CD4-positive, alpha-beta T cell (primary cell): ENCODE data around the gene BLOC1S5. TPM values are rescaled to one million over a fixed set of nuclear protein-coding genes. Genes with fewer than 3 reads are reported as not detected.

Experiments
- ATAC-seq: fragments of 200-7000 bp; cut with Tn5 transposase; one replicate; pipeline ENCODE4 v1.10.0; 2022; ENCODE audit warnings: mild to moderate bottlenecking; ENCODE audit not compliant: poor library complexity
- CTCF ChIA-PET: fragments of 350-600 bp; sonication (Branson Sonifier 250); formaldehyde crosslinking; loops from one replicate; lab custom pipeline; 2021; ENCODE audit warnings: antibody characterized with exemption, inconsistent platforms; lab: Charles Lee
- POLR2A ChIA-PET: fragments of 350-600 bp; sonication (Branson Sonifier 250); formaldehyde crosslinking; loops from one replicate; lab custom pipeline; 2021; ENCODE audit warnings: antibody characterized with exemption, inconsistent platforms; lab: Charles Lee
- DNase-seq, 14 experiments: peaks; one replicate each; pipeline ENCODE4 v3.0.0-alpha.2; 2013 to 2020; ENCODE audit warnings: mixed read lengths in 2 of 14
- H3K27ac ChIP-seq, 2 donors: one replicate each; pipeline versions ENCODE4 v1.5.1 to v1.7.0; 2013; ENCODE audit warnings: low read length in 2 of 2, low read depth in 1 of 2, mild to moderate bottlenecking in 1 of 2
- H3K27me3 ChIP-seq, 2 experiments: 1 replicate in 1 of 2; 2 replicates in 1 of 2; pipeline versions ENCODE4 v1.6.1 to v1.7.0; 2013; ENCODE audit warnings: low read length in 2 of 2, control low read depth in 1 of 2, mild to moderate bottlenecking in 1 of 2, moderate library complexity in 1 of 2; ENCODE audit not compliant: insufficient read depth in 2 of 2, control insufficient read depth in 1 of 2
- H3K36me3 ChIP-seq: one replicate; pipeline ENCODE4 v1.6.1; 2013; ENCODE audit warnings: low read length, control low read depth; ENCODE audit not compliant: insufficient read depth
- H3K4me1 ChIP-seq: one replicate; pipeline ENCODE4 v1.6.1; 2013; ENCODE audit warnings: low read length, control low read depth; ENCODE audit not compliant: insufficient read depth
- H3K4me3 ChIP-seq: one replicate; pipeline ENCODE4 v1.5.1; 2013; ENCODE audit warnings: mild to moderate bottlenecking, low read length, moderate library complexity
- H3K9me3 ChIP-seq, 2 experiments: 1 replicate in 1 of 2; 2 replicates in 1 of 2; pipeline versions ENCODE4 v1.6.1 to v1.7.0; 2013; ENCODE audit warnings: low read length in 2 of 2, mild to moderate bottlenecking in 2 of 2, control low read depth in 1 of 2, moderate library complexity in 1 of 2; ENCODE audit not compliant: control insufficient read depth in 1 of 2, insufficient read depth in 1 of 2
- H3K27ac Mint-ChIP-seq: one replicate; pipeline ENCODE4 v1.8.0; 2020; ENCODE audit warnings: mixed read lengths
- H3K27me3 Mint-ChIP-seq: one replicate; pipeline ENCODE4 v1.8.0; 2021; ENCODE audit warnings: mixed read lengths
- H3K36me3 Mint-ChIP-seq: one replicate; pipeline ENCODE4 v1.8.0; 2021; ENCODE audit warnings: low read depth, mixed read lengths
- H3K4me1 Mint-ChIP-seq: one replicate; pipeline ENCODE4 v1.8.0; 2021; ENCODE audit warnings: low read depth, mixed read lengths
- H3K4me3 Mint-ChIP-seq: one replicate; pipeline ENCODE4 v1.8.0; 2020; ENCODE audit warnings: mild to moderate bottlenecking, mixed read lengths
- H3K9me3 Mint-ChIP-seq: one replicate; pipeline ENCODE4 v1.8.0; 2020; ENCODE audit warnings: mixed read lengths
- CTCF ChIP-seq: fragments of 200-600 bp; IDR thresholded peaks from one replicate; pipeline ENCODE4 v1.8.0; 2022; ENCODE audit warnings: antibody characterized with exemption, mild to moderate bottlenecking
- intact Hi-C, 2 experiments: fragments of 100-400 bp; cut with DNase I in 1 of 2; cut with micrococcal nuclease in 1 of 2; formaldehyde crosslinking; loops; one replicate each; pipeline versions ENCODE4 v1.15.1 to v1.9.0; 2023 to 2025; cut with DNase I, micrococcal nuclease
- total RNA-seq, 174 experiments: library from RNA in 2 of 174; stranded (reverse) in 2 of 174; gene quantifications; one replicate each; pipeline ENCODE4 v1.2.3 and lab custom pipeline; 2021 to 2026

BLOC1S5 gene
- total RNA-seq, 2 experiments from 2014 or later = 5.7 to 7.2 TPM

- TF ChIP-seq CTCF = no peak
- H3K36me3 Mint-ChIP-seq = peaks cover 62% of the 10 kb centered on the region
- H3K36me3 ChIP-seq = peaks cover 14% of the 10 kb centered on the region
- intact Hi-C loops = no loop called here
- no peak overlapping the region for H3K4me3 ChIP-seq
- H3K27ac Mint-ChIP-seq = no peak overlapping the region
- H3K27me3 Mint-ChIP-seq = no peaks in the 10 kb centered on the region
- CTCF ChIA-PET = no interaction called here
- H3K9me3 Mint-ChIP-seq = no peaks in the 10 kb centered on the region
- POLR2A ChIA-PET = no interaction called here
- H3K27ac ChIP-seq = no peak overlapping the region
- H3K27me3 ChIP-seq = no peaks in the 10 kb centered on the region
- peaks cover 41% of the 10 kb centered on the region for H3K4me1 Mint-ChIP-seq
- no peak for DNase-seq
- H3K4me1 ChIP-seq = no peaks in the 10 kb centered on the region
- no peak for ATAC-seq
- no peaks in the 10 kb centered on the region for H3K9me3 ChIP-seq
- H3K4me3 Mint-ChIP-seq = no peak overlapping the region
These were observed 34.8 kb downstream of the BLOC1S5 start for GRCh38 chr6:8029243-8029870.

- H3K9me3 Mint-ChIP-seq = no peaks in the 10 kb centered on the region
- no peak overlapping the region for H3K4me3 Mint-ChIP-seq
- Histone ChIP-seq H3K4me1 (no peaks in the 10 kb centered on the region), H3K27ac (no peak overlapping the region), H3K9me3 (no peaks in the 10 kb centered on the region), H3K36me3 (peaks cover 18% of the 10 kb centered on the region), H3K27me3 (no peaks in the 10 kb centered on the region), H3K4me3 (no peak overlapping the region)
- H3K27me3 Mint-ChIP-seq = no peaks in the 10 kb centered on the region
- no peak for TF ChIP-seq CTCF
- ChIA-PET POLR2A (no interaction called here), CTCF (no interaction called here)
- ATAC-seq (no peak), DNase-seq (no peak)
- peaks cover 41% of the 10 kb centered on the region for H3K4me1 Mint-ChIP-seq
- no peak overlapping the region for H3K27ac Mint-ChIP-seq
- intact Hi-C loops = no loop called here
- peaks cover 60% of the 10 kb centered on the region for H3K36me3 Mint-ChIP-seq
These were observed 36.1 kb downstream of the BLOC1S5 start for GRCh38 chr6:8027965-8028651.

GRCh38 chr6:8026800-8027199 is 37.4 kb downstream of the BLOC1S5 start:
- no peak for TF ChIP-seq CTCF

More at GRCh38 chr6:8026800-8027199, 37.4 kb downstream of the BLOC1S5 start:
- DNase-seq (no peak), ATAC-seq (no peak)
- Mint-ChIP-seq H3K27ac (no peak overlapping the region), H3K36me3 (peaks cover 55% of the 10 kb centered on the region), H3K27me3 (no peaks in the 10 kb centered on the region), H3K9me3 (no peaks in the 10 kb centered on the region), H3K4me3 (no peak overlapping the region), H3K4me1 (peaks cover 29% of the 10 kb centered on the region)
- POLR2A ChIA-PET = no interaction called here
- Histone ChIP-seq H3K27ac (no peak overlapping the region), H3K27me3 (no peaks in the 10 kb centered on the region), H3K36me3 (peaks cover 18% of the 10 kb centered on the region), H3K4me1 (no peaks in the 10 kb centered on the region), H3K9me3 (no peaks in the 10 kb centered on the region), H3K4me3 (no peak overlapping the region)
- intact Hi-C loops = no loop called here
- CTCF ChIA-PET = no interaction called here
